GM10266 (cell line): ENCODE measurements around the gene L1CAM.

ENCODE experiments used
- DNase-seq: peaks from one replicate; pipeline ENCODE4 v3.0.0; 2012; ENCODE audit errors: extremely low spot score
- CTCF ChIP-seq: IDR thresholded peaks from 2 replicates; pipeline ENCODE4 v1.5.1; 2012; ENCODE audit warnings: mild to moderate bottlenecking, low read depth; ENCODE audit not compliant: control insufficient read depth, insufficient read depth; ENCODE audit errors: missing control alignments

The L1CAM gene

GRCh38 chrX:153884136-153884535 lies 1.8 kb downstream of the L1CAM start:
- no peak for DNase-seq
- TF ChIP-seq CTCF, result no peak

- no peak for TF ChIP-seq CTCF
- DNase-seq, result no peak
Measured at GRCh38 chrX:153883163-153883843, 2.7 kb downstream of the L1CAM start.

- no peak for TF ChIP-seq CTCF
- DNase-seq, result no peak
Measured at GRCh38 chrX:153882557-153882956, 3.4 kb downstream of the L1CAM start.

- DNase-seq, result no peak
- TF ChIP-seq CTCF, result no peak
Measured at GRCh38 chrX:153882086-153882498, 3.9 kb downstream of the L1CAM start.

GRCh38 chrX:153881281-153881680 lies 4.7 kb downstream of the L1CAM start:
- DNase-seq, result no peak
- no peak for TF ChIP-seq CTCF

- DNase-seq, result no peak
- TF ChIP-seq CTCF, result no peak
Measured at GRCh38 chrX:153880440-153880815, 5.5 kb downstream of the L1CAM start.

GRCh38 chrX:153879741-153880439 lies 6.1 kb downstream of the L1CAM start:
- no peak for TF ChIP-seq CTCF
- no peak for DNase-seq
